ENCODE data around the gene RHBDL2. TPM values are rescaled to one million over a fixed set of nuclear protein-coding genes. Genes with fewer than 3 reads are reported as not detected.

Gene RHBDL2
- polyA plus RNA-seq, 1 donor: 0.72 TPM

DNA sequence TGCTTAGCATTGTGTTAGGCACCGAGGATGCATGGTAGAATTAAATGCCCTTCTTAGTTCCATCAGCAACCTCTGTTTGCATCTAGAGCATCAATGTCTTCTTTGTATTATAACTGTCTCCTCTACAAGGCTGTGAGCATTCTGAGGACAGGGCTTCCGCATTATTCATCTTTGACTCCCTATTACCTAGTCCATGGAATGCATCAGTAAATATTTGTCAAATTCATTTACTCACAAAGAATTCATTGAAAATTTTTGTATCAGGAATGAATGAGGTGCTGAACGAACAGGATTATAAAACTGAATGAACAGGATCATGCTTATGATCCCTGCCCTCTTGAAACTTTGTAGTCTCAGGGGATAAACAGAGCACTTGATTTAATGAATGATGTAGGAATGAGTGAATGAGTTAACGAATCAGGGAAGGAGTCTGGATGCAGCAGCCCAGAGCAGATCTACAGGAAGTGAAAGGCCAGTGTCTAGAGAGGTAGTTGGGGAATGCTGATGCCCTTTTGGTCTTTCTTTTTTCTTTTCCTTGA, 2.8 kb downstream of the RHBDL2 start:
- H3K4me1 ChIP-seq (ENCODE audit: control insufficient read depth, insufficient read depth, low read length): no peaks in the 10 kb centered on the region
- H3K4me3 ChIP-seq (ENCODE audit: low read length): no peak overlapping the region
- H3K27me3 ChIP-seq (ENCODE audit: control insufficient read depth, insufficient read depth, low read length): peaks cover 4% of the 10 kb centered on the region
- no peaks in the 10 kb centered on the region for H3K9me3 ChIP-seq (ENCODE audit: control insufficient read depth, low read depth, low read length)
- DNase-seq: no peak
- WGBS (ENCODE audit: insufficient coverage, low lambda C conversion rate): 100% methylated on average over 1 of the region's 4 CpGs
- H3K27ac ChIP-seq (ENCODE audit: low read length): no peak overlapping the region
- H3K36me3 ChIP-seq (ENCODE audit: control insufficient read depth, insufficient read depth, low read length): no peaks in the 10 kb centered on the region

DNA sequence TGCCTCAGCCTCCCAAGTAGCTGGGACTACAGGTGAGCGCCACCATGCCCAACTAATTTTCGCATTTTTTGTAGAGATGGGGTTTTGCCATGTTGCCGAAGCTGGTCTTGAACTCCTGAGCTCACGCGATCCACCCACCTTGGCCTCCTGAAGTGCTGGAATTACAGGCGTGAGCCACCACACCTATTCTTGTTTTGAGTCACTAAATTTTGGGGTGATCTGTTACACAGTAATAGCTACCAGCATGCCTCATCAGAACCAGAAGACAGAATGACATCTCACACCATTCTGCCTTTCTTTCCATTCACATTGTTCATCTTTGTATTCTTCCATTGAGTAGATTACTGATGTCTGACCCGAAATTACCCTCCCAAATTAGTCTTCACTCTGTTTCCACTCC, 9.1 kb downstream of the RHBDL2 start:
- H3K27ac ChIP-seq (ENCODE audit: low read length): no peak overlapping the region
- no peaks in the 10 kb centered on the region for H3K4me1 ChIP-seq (ENCODE audit: control insufficient read depth, insufficient read depth, low read length)
- H3K4me3 ChIP-seq (ENCODE audit: low read length): no peak overlapping the region
- H3K36me3 ChIP-seq (ENCODE audit: control insufficient read depth, insufficient read depth, low read length): no peaks in the 10 kb centered on the region
- no peak for DNase-seq
- no peaks in the 10 kb centered on the region for H3K27me3 ChIP-seq (ENCODE audit: control insufficient read depth, insufficient read depth, low read length)
- H3K9me3 ChIP-seq (ENCODE audit: control insufficient read depth, low read depth, low read length): no peaks in the 10 kb centered on the region
- WGBS (ENCODE audit: insufficient coverage, low lambda C conversion rate): 83% methylated on average over 1 of the region's 7 CpGs

DNA sequence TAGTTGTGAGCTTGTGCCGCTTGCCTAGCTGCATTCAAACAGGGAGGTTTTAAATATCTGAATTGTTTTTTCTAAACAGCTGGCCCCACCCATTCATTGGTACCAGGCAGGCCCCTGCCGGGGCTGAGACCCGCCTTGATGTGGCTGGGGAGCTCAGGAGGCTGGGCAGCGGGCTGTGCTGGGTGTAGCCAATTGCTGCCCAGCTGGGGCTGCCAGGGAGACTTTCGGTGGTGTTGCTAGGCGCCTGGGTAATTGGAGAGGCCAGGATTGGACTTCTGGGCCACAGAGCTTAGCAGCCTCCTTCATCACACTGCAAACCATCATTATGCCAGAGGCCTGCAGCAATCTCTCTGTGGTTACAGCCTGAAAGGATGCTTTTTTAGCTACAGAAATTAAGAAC, 12.2 kb downstream of the RHBDL2 start:
- Histone ChIP-seq H3K36me3 (ENCODE audit: control insufficient read depth, insufficient read depth, low read length) (no peaks in the 10 kb centered on the region), H3K27ac (ENCODE audit: low read length) (no peak overlapping the region), H3K9me3 (ENCODE audit: control insufficient read depth, low read depth, low read length) (no peaks in the 10 kb centered on the region), H3K4me3 (ENCODE audit: low read length) (no peak overlapping the region), H3K27me3 (ENCODE audit: control insufficient read depth, insufficient read depth, low read length) (no peaks in the 10 kb centered on the region), H3K4me1 (ENCODE audit: control insufficient read depth, insufficient read depth, low read length) (no peaks in the 10 kb centered on the region)
- WGBS (ENCODE audit: insufficient coverage, low lambda C conversion rate): no CpG with 5 or more reads among the region's 6 CpGs
- DNase-seq: no peak

- no peak overlapping the region for H3K4me3 ChIP-seq (ENCODE audit: low read length)
- no peaks in the 10 kb centered on the region for H3K27me3 ChIP-seq (ENCODE audit: control insufficient read depth, insufficient read depth, low read length)
- no peaks in the 10 kb centered on the region for H3K36me3 ChIP-seq (ENCODE audit: control insufficient read depth, insufficient read depth, low read length)
- no peaks in the 10 kb centered on the region for H3K9me3 ChIP-seq (ENCODE audit: control insufficient read depth, low read depth, low read length)
- no peaks in the 10 kb centered on the region for H3K4me1 ChIP-seq (ENCODE audit: control insufficient read depth, insufficient read depth, low read length)
- WGBS (ENCODE audit: insufficient coverage, low lambda C conversion rate): 100% methylated on average over 1 of the region's 8 CpGs
- no peak for DNase-seq
- H3K27ac ChIP-seq (ENCODE audit: low read length): no peak overlapping the region
These were observed 12.6 kb downstream of the RHBDL2 start for GRCh38 chr1:38929054-38929453.

DNA sequence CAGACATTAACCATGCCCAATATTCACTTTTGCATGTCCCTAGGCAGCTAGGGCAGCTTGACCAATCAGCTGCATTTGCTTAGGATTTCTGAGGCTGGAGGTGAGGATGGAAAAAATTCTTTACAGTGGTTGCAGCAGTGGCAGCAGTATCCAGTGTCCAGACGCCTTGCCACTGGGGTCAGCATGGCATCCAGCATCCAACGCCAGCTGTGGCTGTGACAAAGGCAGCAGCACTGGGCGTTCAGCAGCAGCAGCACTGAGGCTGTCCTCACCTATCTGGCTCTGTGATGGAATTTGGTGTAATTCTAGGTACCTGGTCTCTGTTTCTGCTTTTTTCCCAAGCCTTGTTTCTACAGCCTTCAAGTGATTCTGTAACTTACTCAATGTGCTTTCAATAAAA, 15.5 kb downstream of the RHBDL2 start:
- WGBS (ENCODE audit: insufficient coverage, low lambda C conversion rate): no CpG with 5 or more reads among the region's 3 CpGs
- H3K9me3 ChIP-seq (ENCODE audit: control insufficient read depth, low read depth, low read length): no peaks in the 10 kb centered on the region
- no peak for DNase-seq
- H3K36me3 ChIP-seq (ENCODE audit: control insufficient read depth, insufficient read depth, low read length): no peaks in the 10 kb centered on the region
- H3K27ac ChIP-seq (ENCODE audit: low read length): no peak overlapping the region
- H3K4me1 ChIP-seq (ENCODE audit: control insufficient read depth, insufficient read depth, low read length): no peaks in the 10 kb centered on the region
- H3K27me3 ChIP-seq (ENCODE audit: control insufficient read depth, insufficient read depth, low read length): no peaks in the 10 kb centered on the region
- H3K4me3 ChIP-seq (ENCODE audit: low read length): no peak overlapping the region

DNA sequence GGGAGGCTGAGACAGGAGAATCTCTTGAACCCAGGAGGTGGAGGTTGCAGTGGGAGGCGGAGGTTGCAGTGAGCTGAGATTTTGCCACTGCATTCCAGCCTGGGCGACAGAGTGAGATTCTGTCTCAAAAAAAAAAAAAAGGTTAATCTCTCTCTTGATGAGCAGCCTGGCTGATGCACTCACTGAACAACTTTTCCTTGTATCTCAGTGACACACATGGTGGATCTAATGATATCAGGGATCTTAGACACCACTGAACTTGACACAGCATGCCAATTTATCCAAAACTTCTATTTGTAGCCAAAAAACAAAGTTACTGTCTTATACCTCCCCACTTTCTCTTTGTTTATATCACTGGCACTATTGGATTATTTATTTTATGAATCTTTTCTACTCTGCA, 16.2 kb downstream of the RHBDL2 start:
- H3K36me3 ChIP-seq (ENCODE audit: control insufficient read depth, insufficient read depth, low read length): no peaks in the 10 kb centered on the region
- H3K4me1 ChIP-seq (ENCODE audit: control insufficient read depth, insufficient read depth, low read length): no peaks in the 10 kb centered on the region
- WGBS (ENCODE audit: insufficient coverage, low lambda C conversion rate): no CpG with 5 or more reads among the region's 2 CpGs
- no peak for DNase-seq
- no peak overlapping the region for H3K4me3 ChIP-seq (ENCODE audit: low read length)
- H3K27ac ChIP-seq (ENCODE audit: low read length): no peak overlapping the region
- no peaks in the 10 kb centered on the region for H3K27me3 ChIP-seq (ENCODE audit: control insufficient read depth, insufficient read depth, low read length)
- no peaks in the 10 kb centered on the region for H3K9me3 ChIP-seq (ENCODE audit: control insufficient read depth, low read depth, low read length)

- Histone ChIP-seq H3K9me3 (ENCODE audit: control insufficient read depth, low read depth, low read length) (no peaks in the 10 kb centered on the region), H3K36me3 (ENCODE audit: control insufficient read depth, insufficient read depth, low read length) (no peaks in the 10 kb centered on the region), H3K27me3 (ENCODE audit: control insufficient read depth, insufficient read depth, low read length) (no peaks in the 10 kb centered on the region), H3K4me1 (ENCODE audit: control insufficient read depth, insufficient read depth, low read length) (no peaks in the 10 kb centered on the region), H3K27ac (ENCODE audit: low read length) (no peak overlapping the region), H3K4me3 (ENCODE audit: low read length) (no peak overlapping the region)
- no CpG with 5 or more reads among the region's 3 CpGs for WGBS (ENCODE audit: insufficient coverage, low lambda C conversion rate)
- DNase-seq: no peak
These were observed 18.0 kb downstream of the RHBDL2 start for GRCh38 chr1:38923607-38924006.

GRCh38 chr1:38919130-38919529, 22.5 kb downstream of the RHBDL2 start:
- no peaks in the 10 kb centered on the region for H3K9me3 ChIP-seq (ENCODE audit: control insufficient read depth, low read depth, low read length)
- no peak overlapping the region for H3K27ac ChIP-seq (ENCODE audit: low read length)
- WGBS (ENCODE audit: insufficient coverage, low lambda C conversion rate): no CpG with 5 or more reads among the region's 3 CpGs
- no peak for DNase-seq
- H3K4me1 ChIP-seq (ENCODE audit: control insufficient read depth, insufficient read depth, low read length): no peaks in the 10 kb centered on the region
- H3K36me3 ChIP-seq (ENCODE audit: control insufficient read depth, insufficient read depth, low read length): no peaks in the 10 kb centered on the region
- H3K4me3 ChIP-seq (ENCODE audit: low read length): no peak overlapping the region
- H3K27me3 ChIP-seq (ENCODE audit: control insufficient read depth, insufficient read depth, low read length): no peaks in the 10 kb centered on the region

- no peak for DNase-seq
- no peaks in the 10 kb centered on the region for H3K27me3 ChIP-seq (ENCODE audit: control insufficient read depth, insufficient read depth, low read length)
- H3K27ac ChIP-seq (ENCODE audit: low read length): no peak overlapping the region
- H3K4me1 ChIP-seq (ENCODE audit: control insufficient read depth, insufficient read depth, low read length): no peaks in the 10 kb centered on the region
- WGBS (ENCODE audit: insufficient coverage, low lambda C conversion rate): no CpG with 5 or more reads among the region's 5 CpGs
- H3K9me3 ChIP-seq (ENCODE audit: control insufficient read depth, low read depth, low read length): no peaks in the 10 kb centered on the region
- H3K36me3 ChIP-seq (ENCODE audit: control insufficient read depth, insufficient read depth, low read length): no peaks in the 10 kb centered on the region
- H3K4me3 ChIP-seq (ENCODE audit: low read length): no peak overlapping the region
These were observed 23.1 kb downstream of the RHBDL2 start for GRCh38 chr1:38918568-38918967.

GRCh38 chr1:38917772-38918171, 23.9 kb downstream of the RHBDL2 start:
- Histone ChIP-seq H3K9me3 (ENCODE audit: control insufficient read depth, low read depth, low read length) (no peaks in the 10 kb centered on the region), H3K4me1 (ENCODE audit: control insufficient read depth, insufficient read depth, low read length) (no peaks in the 10 kb centered on the region), H3K27ac (ENCODE audit: low read length) (no peak overlapping the region), H3K36me3 (ENCODE audit: control insufficient read depth, insufficient read depth, low read length) (no peaks in the 10 kb centered on the region), H3K27me3 (ENCODE audit: control insufficient read depth, insufficient read depth, low read length) (no peaks in the 10 kb centered on the region), H3K4me3 (ENCODE audit: low read length) (no peak overlapping the region)
- no CpG with 5 or more reads among the region's 1 CpG for WGBS (ENCODE audit: insufficient coverage, low lambda C conversion rate)
- DNase-seq: no peak

DNA sequence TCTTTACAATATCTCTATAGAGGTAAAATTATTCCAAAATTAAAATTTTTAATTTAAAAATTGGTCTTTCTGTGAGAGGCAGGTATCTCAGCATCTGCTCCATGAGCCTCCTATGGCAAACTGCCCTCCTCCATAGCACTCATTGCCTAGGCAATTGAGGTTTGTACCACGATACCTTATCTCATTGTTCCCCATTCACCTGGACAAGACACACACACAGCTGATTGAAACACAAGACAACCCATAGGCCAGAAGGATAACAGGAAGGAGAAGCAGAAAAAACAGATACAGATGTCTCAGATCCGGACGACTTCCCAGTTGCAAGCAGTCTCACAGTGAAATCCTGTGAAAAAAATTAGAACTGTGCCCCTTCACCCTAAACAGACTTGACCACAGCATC, 24.3 kb downstream of the RHBDL2 start:
- Histone ChIP-seq H3K9me3 (ENCODE audit: control insufficient read depth, low read depth, low read length) (no peaks in the 10 kb centered on the region), H3K4me3 (ENCODE audit: low read length) (no peak overlapping the region), H3K27ac (ENCODE audit: low read length) (no peak overlapping the region), H3K4me1 (ENCODE audit: control insufficient read depth, insufficient read depth, low read length) (no peaks in the 10 kb centered on the region), H3K36me3 (ENCODE audit: control insufficient read depth, insufficient read depth, low read length) (no peaks in the 10 kb centered on the region), H3K27me3 (ENCODE audit: control insufficient read depth, insufficient read depth, low read length) (no peaks in the 10 kb centered on the region)
- WGBS (ENCODE audit: insufficient coverage, low lambda C conversion rate): no CpG with 5 or more reads among the region's 3 CpGs
- no peak for DNase-seq

All from large intestine (tissue), 3 donors.